Measurements from ENCODE around the gene KAZN.

The KAZN gene

DNA sequence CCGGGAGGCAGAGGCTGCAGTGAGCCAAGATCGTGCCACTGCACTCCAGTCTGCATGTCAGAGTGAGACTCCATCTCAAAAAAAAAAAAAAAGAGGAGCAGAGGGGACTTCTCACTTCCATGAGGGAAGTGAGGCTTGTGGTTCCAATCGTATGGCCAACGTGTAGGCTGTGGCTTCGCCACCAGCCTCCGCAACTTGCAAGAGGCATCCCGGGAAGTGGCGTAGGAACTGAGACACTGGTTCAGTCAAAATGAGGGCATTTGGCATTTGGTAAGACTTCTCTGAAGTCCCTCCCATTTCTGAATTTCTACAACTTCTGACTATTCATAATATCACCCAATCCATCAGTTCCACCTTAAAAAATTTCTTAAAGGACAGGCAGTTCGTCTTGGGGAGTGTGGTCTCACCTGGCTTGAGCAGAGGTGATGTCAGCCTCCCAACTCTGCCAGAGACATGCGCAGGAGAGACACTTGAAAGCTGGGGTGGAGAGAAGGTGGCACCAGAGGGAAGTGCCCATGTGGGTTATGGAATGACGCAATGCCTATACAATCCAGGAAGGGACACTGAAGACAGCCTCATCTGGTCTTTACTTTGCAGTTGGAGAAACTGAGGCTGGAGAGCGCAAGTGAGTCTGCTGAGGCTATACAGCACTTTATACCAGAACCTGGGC, 17.2 kb downstream of the KAZN start:
- no peak for FAIRE-seq

DNA sequence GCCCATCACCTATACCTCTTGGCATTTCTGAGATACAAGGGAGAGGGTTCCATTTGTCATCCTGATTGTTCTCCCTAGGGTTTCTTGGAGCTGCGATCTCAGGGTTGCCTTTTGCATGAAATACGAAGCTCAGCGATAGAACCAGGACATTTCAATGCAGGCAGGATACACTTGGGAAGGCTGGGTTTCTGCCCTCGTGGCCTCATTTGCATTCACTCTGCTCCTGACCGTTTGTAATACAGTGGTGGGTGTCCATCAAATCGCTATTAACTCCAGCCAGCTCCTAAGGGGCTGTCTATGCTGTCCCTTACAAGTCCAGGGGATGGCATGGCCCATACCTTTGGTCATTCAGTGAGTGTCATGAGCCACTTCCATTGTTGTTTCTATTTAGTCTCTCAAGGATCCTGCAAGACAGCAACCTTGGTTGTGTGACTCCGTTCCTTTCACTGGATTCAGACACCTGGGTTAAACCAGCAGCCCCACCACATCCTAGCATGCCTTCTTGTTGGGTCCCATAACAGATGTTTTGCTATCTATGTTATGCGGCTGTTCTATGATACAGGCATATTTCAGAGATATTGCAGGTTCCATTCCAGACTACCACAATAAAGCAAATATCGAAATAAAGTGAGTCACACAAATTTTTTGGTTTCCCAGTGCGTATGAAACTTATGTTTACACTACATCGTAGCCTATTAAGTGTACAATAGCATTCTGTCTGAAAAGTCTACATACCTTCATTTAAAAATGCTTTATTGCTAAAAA, 18.3 kb downstream of the KAZN start:
- no peak for FAIRE-seq

- no peak for FAIRE-seq
Observed at GRCh38 chr1:14617791-14618190, 19.3 kb downstream of the KAZN start.

- no peak for FAIRE-seq
Observed at GRCh38 chr1:14620941-14621340, 22.5 kb downstream of the KAZN start.

DNA sequence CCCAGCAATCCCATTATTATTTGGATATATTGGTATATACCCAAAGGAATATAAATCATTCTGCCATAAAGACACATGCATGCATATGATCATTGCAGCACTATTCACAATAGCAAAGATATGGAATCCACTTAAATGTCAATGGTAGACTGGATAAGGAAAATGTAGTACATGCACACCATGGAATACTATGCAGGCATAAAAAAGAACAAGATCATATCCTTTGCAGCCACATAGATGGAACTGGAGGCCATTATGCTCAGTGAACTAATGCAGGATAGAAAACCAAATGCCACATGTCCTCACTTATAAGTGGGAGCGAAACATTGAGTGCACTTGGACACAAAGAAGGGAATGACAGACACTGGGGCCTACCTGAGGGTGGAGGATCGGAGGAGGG, 24.6 kb downstream of the KAZN start:
- FAIRE-seq = no peak

- no peak for FAIRE-seq
Observed at GRCh38 chr1:14624941-14625340, 26.5 kb downstream of the KAZN start.

DNA sequence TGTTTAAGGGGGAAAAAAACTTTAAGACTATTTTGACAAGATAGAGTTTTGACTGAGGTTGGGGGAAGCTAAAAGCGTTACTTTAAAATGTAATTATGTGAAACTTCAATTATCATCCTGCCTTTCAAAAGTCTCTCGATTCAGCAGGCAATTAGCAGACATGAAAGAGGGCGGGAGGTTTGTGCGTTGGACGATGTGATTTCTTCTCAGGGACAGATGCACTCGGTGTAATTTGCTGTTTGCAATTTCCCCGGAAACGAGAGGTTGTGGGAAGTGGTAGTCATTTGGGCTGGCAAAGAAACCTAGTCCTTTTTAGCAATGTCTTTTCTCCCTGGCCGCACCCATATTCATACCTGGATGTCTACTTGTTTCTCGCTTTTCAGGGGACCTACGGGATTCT, 27.1 kb downstream of the KAZN start:
- FAIRE-seq = no peak

DNA sequence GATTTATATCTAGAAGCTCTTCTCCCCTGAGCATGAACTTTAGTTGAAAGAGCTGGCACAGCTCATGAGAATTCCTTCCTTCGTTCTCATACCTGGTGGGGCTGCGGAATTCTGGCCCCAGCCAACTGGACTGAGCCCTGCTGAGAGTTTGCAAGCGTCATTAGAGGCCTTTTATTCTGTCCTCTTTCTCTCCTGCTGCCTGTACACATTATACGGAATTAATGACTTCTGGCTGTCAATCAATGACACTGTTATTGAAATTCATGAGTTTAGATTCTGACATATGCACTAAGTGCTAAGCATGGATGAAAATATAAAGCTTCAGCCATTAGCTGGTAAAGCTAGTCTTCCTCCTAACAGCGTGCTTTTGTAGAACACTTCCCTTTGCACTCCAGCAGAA, 27.5 kb downstream of the KAZN start:
- FAIRE-seq = no peak

GRCh38 chr1:14626869-14627607, 28.6 kb downstream of the KAZN start:
- no peak for FAIRE-seq

GRCh38 chr1:14627608-14628489, 29.4 kb downstream of the KAZN start:
- FAIRE-seq = no peak

DNA sequence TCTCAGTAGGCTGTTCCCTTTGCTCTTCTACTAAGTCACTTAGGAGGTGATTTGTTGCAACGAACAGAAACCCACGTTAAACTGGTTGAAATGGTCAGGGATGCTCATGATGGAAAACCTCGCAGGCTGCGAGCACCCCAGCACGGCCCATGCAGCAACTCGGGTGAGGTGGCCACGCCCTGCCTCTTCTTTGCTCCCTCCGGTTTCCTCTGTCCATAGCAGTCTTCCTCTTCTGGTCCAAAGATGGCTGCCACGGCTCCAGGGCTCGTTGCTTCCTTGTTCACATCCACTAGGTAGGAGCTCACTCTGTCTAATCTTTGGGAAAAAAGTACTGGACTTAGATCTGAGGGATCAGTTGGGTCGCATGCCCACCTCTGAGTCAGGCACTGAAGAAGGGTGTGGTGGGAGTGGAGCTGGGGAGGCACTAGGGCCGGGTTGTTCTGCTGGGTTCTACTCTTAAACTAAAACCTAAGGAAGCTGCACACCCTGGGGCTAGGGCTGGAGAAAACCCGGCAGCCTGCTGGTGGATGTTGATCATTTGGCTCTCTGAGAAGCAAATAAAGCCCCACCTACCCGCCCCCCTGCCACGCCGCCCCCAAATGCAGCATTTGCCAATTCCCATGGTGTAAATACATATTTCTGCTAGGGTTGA, 31.0 kb downstream of the KAZN start:
- FAIRE-seq = no peak

DNA sequence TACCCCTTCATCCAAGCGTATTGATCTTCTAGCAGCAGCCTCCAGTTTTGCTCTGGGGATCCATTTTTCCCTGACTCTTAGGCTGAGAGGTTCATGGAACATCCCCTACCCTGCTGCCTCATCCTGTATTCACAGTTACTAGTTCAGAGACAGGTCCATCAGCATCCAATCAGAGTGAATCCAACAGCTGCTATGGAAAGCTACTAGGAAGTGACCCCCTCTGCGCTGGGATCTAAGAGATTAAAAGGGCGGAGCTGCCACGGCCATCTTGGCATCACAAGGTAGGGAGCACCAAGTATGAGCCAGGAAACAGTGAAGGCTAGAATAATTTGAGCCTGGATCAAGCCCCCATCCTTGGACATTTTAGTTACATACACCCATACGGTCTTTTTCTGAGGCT, 32.5 kb downstream of the KAZN start:
- FAIRE-seq = no peak

GRCh38 chr1:14631421-14631820, 32.9 kb downstream of the KAZN start:
- FAIRE-seq = no peak

GRCh38 chr1:14634486-14634885, 36.0 kb downstream of the KAZN start:
- no peak for FAIRE-seq

DNA sequence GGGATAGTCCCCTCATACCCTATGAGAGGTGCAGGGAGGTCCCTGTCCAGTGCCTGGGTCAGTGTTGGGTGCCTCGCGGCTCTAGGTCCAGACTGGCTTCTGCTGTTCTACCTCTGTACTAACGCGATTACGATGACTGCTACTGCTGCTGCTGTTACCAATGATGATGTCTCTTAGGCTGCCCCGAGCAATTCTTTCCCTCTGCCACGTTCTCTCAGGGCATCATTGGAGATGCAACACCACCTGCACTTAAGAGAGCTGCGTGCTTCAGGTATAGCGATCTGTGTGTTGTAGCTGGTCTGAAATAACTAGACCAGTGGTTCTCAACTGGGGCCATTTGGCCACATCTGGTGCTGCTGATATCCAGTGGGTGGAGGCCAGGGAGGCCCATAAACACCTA, 36.9 kb downstream of the KAZN start:
- FAIRE-seq = no peak

GRCh38 chr1:14636897-14637632, 38.6 kb downstream of the KAZN start:
- FAIRE-seq = no peak

- no peak for FAIRE-seq
Observed at GRCh38 chr1:14639291-14640050, 41.0 kb downstream of the KAZN start.

- FAIRE-seq = no peak
Observed at GRCh38 chr1:14642712-14643111, 44.2 kb downstream of the KAZN start.

DNA sequence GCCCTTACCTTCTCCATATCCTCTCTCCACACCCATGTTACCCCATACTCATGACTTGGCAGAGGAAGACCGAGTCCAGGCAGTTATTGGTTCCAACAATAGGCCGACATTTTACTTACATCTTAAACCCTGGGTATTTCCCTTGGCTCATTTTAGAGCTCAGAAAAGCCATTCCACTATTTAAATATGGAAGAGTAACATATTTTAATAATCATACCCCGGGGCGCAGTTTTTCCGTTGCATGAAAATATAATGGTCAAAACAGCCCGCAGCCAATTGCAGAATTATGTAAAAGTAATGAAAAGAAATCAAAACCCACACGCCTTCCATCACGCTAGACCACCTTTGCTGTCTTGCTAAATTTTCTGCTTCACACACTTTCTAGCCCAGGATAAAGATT, 48.5 kb downstream of the KAZN start:
- FAIRE-seq = no peak

- no peak for FAIRE-seq
Observed at GRCh38 chr1:14647777-14648176, 49.3 kb downstream of the KAZN start.

DNA sequence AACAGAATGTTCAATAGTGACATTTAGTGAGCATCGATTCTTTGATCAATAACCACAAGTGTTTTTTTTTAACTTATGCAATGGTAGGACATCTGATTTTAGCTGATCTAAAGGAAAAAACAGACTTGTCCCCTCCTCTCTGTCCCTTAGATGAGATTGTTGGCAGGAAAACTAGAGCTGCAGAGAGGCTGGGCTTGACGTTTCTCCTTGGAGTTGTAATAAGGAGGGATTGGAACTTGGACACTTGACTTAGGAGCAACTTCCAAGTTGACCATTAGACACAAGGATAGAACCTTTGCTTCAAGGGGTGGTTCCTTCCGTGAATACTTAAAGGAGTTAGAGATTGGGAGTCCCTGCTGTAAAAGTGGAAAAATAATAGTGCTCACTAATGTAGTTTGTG, 49.9 kb downstream of the KAZN start:
- FAIRE-seq = no peak
